ENCODE data around the gene C22orf15. TPM values are rescaled to one million over a fixed set of nuclear protein-coding genes. Genes with fewer than 3 reads are reported as not detected.

The C22orf15 gene
- polyA plus RNA-seq, 2 of the 4 experiments (the other 2 are of a cell fraction) = not detected

GRCh38 chr22:23780146-23780748, 17.5 kb downstream of the C22orf15 start:
- ATAC-seq (no peak), DNase-seq (ENCODE audit: low read depth in 1 of 2, low spot score in 1 of 2) (no peak), FAIRE-seq (no peak)
- Histone ChIP-seq H3K4me1 (peaks cover 27% of the 10 kb centered on the region), H3K27ac (no peak overlapping the region), H3K4me3 (no peak overlapping the region), H3K9me3 (no peaks in the 10 kb centered on the region), H3K4me2 (no peak overlapping the region)
- WGBS (ENCODE audit: missing lambda C conversion rate) = 83% methylated on average over 14 of the region's 20 CpGs
- TF ChIP-seq EHF (CRISPR knock-in tag; IDR thresholded peaks at IDR 0.05) (no peak), PBX3 (IDR thresholded peaks at IDR 0.05) (no peak), PHF8 (IDR thresholded peaks at IDR 0.05; ENCODE audit: borderline replicate concordance, low read depth) (no peak), HOXB5 (CRISPR knock-in tag; IDR thresholded peaks at IDR 0.05) (no peak), HMGXB4 (CRISPR knock-in tag; IDR thresholded peaks at IDR 0.05; ENCODE audit: borderline replicate concordance) (no peak), FOSL2 (IDR thresholded peaks at IDR 0.05) (no peak), FOSL2 (CRISPR knock-in tag; IDR thresholded peaks at IDR 0.05) (no peak), USF2 (IDR thresholded peaks at IDR 0.05) (no peak), CEBPB (IDR thresholded peaks at IDR 0.05) (no peak)
- ChIA-PET POLR2A (no interaction called here), CTCF (no interaction called here)

GRCh38 chr22:23781065-23781464, 18.3 kb downstream of the C22orf15 start:
- Histone ChIP-seq H3K27ac (peak overlapping the region in 1 of 2 experiments; percentile 66; a peak in 3 of 6 replicates), H3K4me2 (peak overlapping the region; percentile 50), H3K9me3 (no peaks in the 10 kb centered on the region), H3K4me1 (peaks cover 27% of the 10 kb centered on the region), H3K4me3 (no peak overlapping the region)
- CTCF ChIA-PET = interaction anchor here (1.0 to 1.1 kb wide), 2 partner anchors 12 to 68 kb away, joined by 4 read pairs; no protein-coding TSS in a partner anchor
- POLR2A ChIA-PET = no interaction called here
- no peak for DNase-seq (ENCODE audit: low read depth in 1 of 2, low spot score in 1 of 2)
- no peak for FAIRE-seq
- 95% methylated on average over 3 of the region's 15 CpGs for WGBS (ENCODE audit: missing lambda C conversion rate)
- no peak for TF ChIP-seq BHLHE40 (IDR thresholded peaks at IDR 0.05; ENCODE audit: low read depth, low read length)
- no peak for TF ChIP-seq NPAS2 (CRISPR knock-in tag; IDR thresholded peaks at IDR 0.05; ENCODE audit: borderline replicate concordance)
- no peak for TF ChIP-seq TP53 (CRISPR knock-in tag; IDR thresholded peaks at IDR 0.05)
- TF ChIP-seq FOSL2 (IDR thresholded peaks at IDR 0.05) = no peak
- no peak for TF ChIP-seq FOSL2 (CRISPR knock-in tag; IDR thresholded peaks at IDR 0.05)
- no peak for TF ChIP-seq FOXS1 (CRISPR knock-in tag; IDR thresholded peaks at IDR 0.05)
- no peak for TF ChIP-seq JUNB (IDR thresholded peaks at IDR 0.05)
- no peak for TF ChIP-seq NR3C1 (IDR thresholded peaks at IDR 0.05)
- no peak for TF ChIP-seq REST (IDR thresholded peaks at IDR 0.05)
- TF ChIP-seq RARB (CRISPR knock-in tag; IDR thresholded peaks at IDR 0.05) = no peak
- TF ChIP-seq HES2 (IDR thresholded peaks at IDR 0.05) = no peak
- TF ChIP-seq HEYL (CRISPR knock-in tag; IDR thresholded peaks at IDR 0.05) = no peak
- no peak for TF ChIP-seq PHF8 (IDR thresholded peaks at IDR 0.05; ENCODE audit: borderline replicate concordance, low read depth)
- TF ChIP-seq RNF2 (IDR thresholded peaks at IDR 0.05; ENCODE audit: borderline replicate concordance, low read depth) = no peak
- no peak for TF ChIP-seq RAD21 (conservative IDR thresholded peaks at IDR 0.05 in 1 of 2, IDR thresholded peaks at IDR 0.05 in 1 of 2)
- TF ChIP-seq BCL3 (IDR thresholded peaks at IDR 0.05) = no peak
- no peak for TF ChIP-seq CTCF (IDR thresholded peaks at IDR 0.05)
- no peak for TF ChIP-seq USF2 (IDR thresholded peaks at IDR 0.05)
- TF ChIP-seq RCOR1 (IDR thresholded peaks at IDR 0.05; ENCODE audit: low read depth, low read length) = no peak
- ATAC-seq = no peak

All from A549 (cell line).